SK-N-SH treated with all-trans-retinoic acid at 6 μM for 48 hours (cell line): ENCODE results near the gene MORN4.

ENCODE experiments used
- ARNTL ChIP-seq: fragments of 450-650 bp; formaldehyde crosslinking; IDR thresholded peaks from 2 replicates; pipeline ENCODE4 v1.5.0; 2020; ENCODE audit warnings: low read depth, mild to moderate bottlenecking, moderate library complexity, borderline replicate concordance
- GLIS3 ChIP-seq: fragments of 250-450 bp; sonication (Bioruptor Pico); IDR thresholded peaks from 2 replicates; pipeline ENCODE4 v1.5.0; 2020; ENCODE audit warnings: mild to moderate bottlenecking, moderate library complexity
- ZFP30 ChIP-seq: fragments of 450-650 bp; formaldehyde crosslinking; IDR thresholded peaks from 2 replicates; pipeline ENCODE4 v1.5.0; 2022; ENCODE audit warnings: mild to moderate bottlenecking, moderate library complexity

DNA sequence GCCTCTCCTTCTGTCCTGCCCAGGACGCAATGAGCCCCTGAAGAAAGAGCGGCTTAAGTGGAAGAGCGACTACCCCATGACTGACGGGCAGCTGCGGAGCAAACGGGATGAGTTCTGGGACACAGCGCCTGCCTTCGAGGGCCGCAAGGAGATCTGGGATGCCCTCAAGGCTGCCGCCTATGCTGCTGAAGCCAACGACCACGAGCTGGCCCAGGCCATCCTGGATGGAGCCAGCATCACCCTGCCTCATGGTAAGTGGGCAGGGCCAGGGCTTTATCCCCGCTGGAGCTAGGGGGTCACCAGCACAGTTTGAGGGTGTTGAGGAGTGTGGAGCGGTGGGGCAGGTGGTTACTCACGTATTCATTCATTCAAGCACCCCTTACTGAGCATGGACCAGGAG is 65.4 kb downstream of the MORN4 start:
- TF ChIP-seq GLIS3 (CRISPR knock-in tag): no peak
- no peak for TF ChIP-seq ZFP30 (CRISPR knock-in tag)
- no peak for TF ChIP-seq ARNTL
